NT2/D1 (cell line): ENCODE measurements around the gene LSAMP.

Experiments used
- YY1 ChIP-seq: IDR thresholded peaks from 2 replicates; pipeline ENCODE4 v1.6.1; 2011; ENCODE audit not compliant: insufficient read length, insufficient read depth
- ZNF274 ChIP-seq: IDR thresholded peaks from 2 replicates; pipeline ENCODE4 v1.6.1; 2011; ENCODE audit warnings: mild to moderate bottlenecking, low read depth, low read length

DNA sequence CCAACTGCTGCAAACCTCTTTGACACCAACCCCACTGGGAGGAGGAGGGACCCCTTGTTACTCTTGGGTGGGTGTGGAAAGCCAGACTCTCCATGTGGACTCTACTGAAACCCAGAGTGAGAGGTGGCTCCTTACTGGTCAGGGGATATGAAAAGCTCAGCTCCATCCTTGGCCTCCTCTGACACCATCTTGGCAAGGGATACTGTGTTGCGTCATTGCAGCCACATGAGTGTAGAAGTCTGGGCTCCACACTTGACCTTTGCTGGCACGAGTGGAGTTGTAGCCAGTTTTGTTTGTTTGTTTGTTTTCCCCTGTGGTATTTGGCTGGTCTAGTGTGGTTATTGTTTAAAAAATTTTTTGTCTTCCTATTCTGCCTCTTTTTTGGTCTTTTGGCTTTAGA lies 532.9 kb downstream of the LSAMP start:
- TF ChIP-seq YY1 (no peak), ZNF274 (no peak)
